RWPE2 (cell line): ENCODE data around the gene SPATA9.

ENCODE experiments used
- ATAC-seq: fragments of 200-7000 bp; cut with Tn5 transposase; 3 replicates; pipeline ENCODE4 v1.9.1; 2021; ENCODE audit warnings: low read depth
- DNase-seq: peaks from one replicate; pipeline ENCODE4 v3.0.0-alpha.2; 2020; ENCODE audit warnings: low spot score
- H3K27ac ChIP-seq: fragments of 450-650 bp; 2 replicates; pipeline ENCODE4 v1.5.1; 2017; ENCODE audit warnings: mild to moderate bottlenecking; ENCODE audit not compliant: poor library complexity, severe bottlenecking
- H3K27me3 ChIP-seq: fragments of 250-450 bp; sonication (Bioruptor Pico); 2 replicates; pipeline ENCODE4 v1.5.1; 2021; ENCODE audit warnings: mild to moderate bottlenecking, moderate library complexity; ENCODE audit not compliant: insufficient read depth, poor library complexity, severe bottlenecking
- H3K36me3 ChIP-seq: fragments of 250-450 bp; sonication (Bioruptor Pico); 2 replicates; pipeline ENCODE4 v1.5.1; 2020; ENCODE audit warnings: low read depth, mild to moderate bottlenecking, moderate library complexity
- H3K4me1 ChIP-seq: fragments of 250-450 bp; sonication (Bioruptor Pico); 2 replicates; pipeline ENCODE4 v1.5.1; 2021; ENCODE audit warnings: mild to moderate bottlenecking, moderate library complexity; ENCODE audit not compliant: insufficient read depth, poor library complexity, severe bottlenecking
- H3K4me3 ChIP-seq: fragments of 250-450 bp; sonication (Bioruptor Pico); 2 replicates; pipeline ENCODE4 v1.5.1; 2021; ENCODE audit warnings: mild to moderate bottlenecking, moderate library complexity; ENCODE audit not compliant: severe bottlenecking
- H3K9me3 ChIP-seq: fragments of 250-450 bp; sonication (Bioruptor Pico); 2 replicates; pipeline ENCODE4 v1.5.1; 2021; ENCODE audit warnings: mild to moderate bottlenecking, moderate library complexity; ENCODE audit not compliant: severe bottlenecking
- CTCF ChIP-seq: fragments of 450-650 bp; IDR thresholded peaks from one replicate; pipeline ENCODE4 v1.5.1; 2017; ENCODE audit warnings: mild to moderate bottlenecking, moderate library complexity; ENCODE audit not compliant: poor library complexity, severe bottlenecking

SPATA9 gene

GRCh38 chr5:95720094-95720786 lies 37.4 kb upstream of the SPATA9 start:
- Histone ChIP-seq H3K27me3 (no peaks in the 10 kb centered on the region), H3K27ac (no peak overlapping the region), H3K4me1 (peaks cover 4% of the 10 kb centered on the region), H3K36me3 (no peaks in the 10 kb centered on the region), H3K9me3 (no peaks in the 10 kb centered on the region), H3K4me3 (no peak overlapping the region)
- ATAC-seq, result no peak
- TF ChIP-seq CTCF, result no peak
- no peak for DNase-seq

- no peaks in the 10 kb centered on the region for H3K27me3 ChIP-seq
- H3K27ac ChIP-seq, result no peak overlapping the region
- no peak for ATAC-seq
These were observed 35.9 kb upstream of the SPATA9 start for GRCh38 chr5:95718738-95719137.

GRCh38 chr5:95718203-95718602 lies 35.4 kb upstream of the SPATA9 start:
- no peak overlapping the region for H3K27ac ChIP-seq
- no peak overlapping the region for H3K4me3 ChIP-seq
- no peak for TF ChIP-seq CTCF
- DNase-seq, result no peak
- ATAC-seq, result no peak
- H3K27me3 ChIP-seq, result no peaks in the 10 kb centered on the region
- no peaks in the 10 kb centered on the region for H3K9me3 ChIP-seq
- peaks cover 10% of the 10 kb centered on the region for H3K4me1 ChIP-seq
- no peaks in the 10 kb centered on the region for H3K36me3 ChIP-seq

More at GRCh38 chr5:95718738-95719137, 35.9 kb upstream of the SPATA9 start:
- peaks cover 10% of the 10 kb centered on the region for H3K4me1 ChIP-seq
- no peak for DNase-seq
- H3K4me3 ChIP-seq, result no peak overlapping the region
- no peaks in the 10 kb centered on the region for H3K36me3 ChIP-seq
- TF ChIP-seq CTCF, result no peak
- no peaks in the 10 kb centered on the region for H3K9me3 ChIP-seq

- ATAC-seq, result no peak
- Histone ChIP-seq H3K4me3 (no peak overlapping the region), H3K27me3 (no peaks in the 10 kb centered on the region), H3K4me1 (peaks cover 16% of the 10 kb centered on the region), H3K27ac (no peak overlapping the region), H3K9me3 (no peaks in the 10 kb centered on the region), H3K36me3 (no peaks in the 10 kb centered on the region)
- DNase-seq, result no peak
- no peak for TF ChIP-seq CTCF
These were observed 34.6 kb upstream of the SPATA9 start for GRCh38 chr5:95717439-95717838.

- no peaks in the 10 kb centered on the region for H3K27me3 ChIP-seq
- no peak overlapping the region for H3K4me3 ChIP-seq
- no peaks in the 10 kb centered on the region for H3K9me3 ChIP-seq
- no peak for DNase-seq
- H3K4me1 ChIP-seq, result peaks cover 21% of the 10 kb centered on the region
- no peak for TF ChIP-seq CTCF
- H3K36me3 ChIP-seq, result no peaks in the 10 kb centered on the region
- H3K27ac ChIP-seq, result no peak overlapping the region
- peak; percentile 28 for ATAC-seq
These were observed 33.1 kb upstream of the SPATA9 start for GRCh38 chr5:95715799-95716461.
